GM19099 (cell line): ENCODE results near the gene DRAXIN.

Source experiments
- POLR2A ChIP-seq: IDR thresholded peaks from 3 replicates; pipeline ENCODE4 v1.6.1; 2011; ENCODE audit warnings: low read depth; ENCODE audit not compliant: insufficient read length; ENCODE audit errors: extremely low read depth

The DRAXIN gene, protein sequence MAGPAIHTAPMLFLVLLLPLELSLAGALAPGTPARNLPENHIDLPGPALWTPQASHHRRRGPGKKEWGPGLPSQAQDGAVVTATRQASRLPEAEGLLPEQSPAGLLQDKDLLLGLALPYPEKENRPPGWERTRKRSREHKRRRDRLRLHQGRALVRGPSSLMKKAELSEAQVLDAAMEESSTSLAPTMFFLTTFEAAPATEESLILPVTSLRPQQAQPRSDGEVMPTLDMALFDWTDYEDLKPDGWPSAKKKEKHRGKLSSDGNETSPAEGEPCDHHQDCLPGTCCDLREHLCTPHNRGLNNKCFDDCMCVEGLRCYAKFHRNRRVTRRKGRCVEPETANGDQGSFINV

DNA sequence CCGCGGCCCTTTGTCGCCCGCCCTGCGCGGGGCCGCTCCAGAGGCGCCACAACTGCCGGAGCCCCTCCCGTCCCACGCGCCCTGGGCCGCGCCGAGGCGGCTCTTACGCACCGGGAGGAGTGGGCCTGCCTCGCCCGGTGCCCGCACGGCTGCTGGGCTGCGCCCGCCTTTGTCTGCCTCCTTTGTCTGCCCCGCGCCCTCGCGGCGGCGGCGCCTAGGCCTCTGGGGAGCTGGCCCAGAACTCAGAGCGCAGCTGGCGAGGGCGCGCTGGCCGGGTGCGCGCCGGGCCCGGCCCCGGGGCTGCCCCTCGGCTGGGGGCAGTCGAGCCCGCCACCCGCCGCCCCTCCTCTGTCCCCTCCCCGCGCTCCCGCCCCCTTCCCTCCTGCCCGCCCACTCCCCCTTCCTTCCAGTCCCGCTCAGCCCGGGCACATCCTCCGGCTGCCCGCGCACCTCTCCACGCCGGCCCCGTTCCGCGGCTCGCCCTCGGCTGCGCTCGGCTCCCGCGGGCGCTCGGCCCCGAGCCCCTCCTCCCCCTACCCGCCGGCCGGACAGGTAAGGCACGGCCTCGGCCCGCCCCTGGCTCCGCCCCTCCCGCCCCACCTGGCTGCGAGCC is at the start of gene DRAXIN:
TSS of gene DRAXIN (plus strand) at position 409 of the 613 bp plus-strand sequence. CDS start 14,549 bp downstream, outside the sequence.
- no peak for TF ChIP-seq POLR2A

DNA sequence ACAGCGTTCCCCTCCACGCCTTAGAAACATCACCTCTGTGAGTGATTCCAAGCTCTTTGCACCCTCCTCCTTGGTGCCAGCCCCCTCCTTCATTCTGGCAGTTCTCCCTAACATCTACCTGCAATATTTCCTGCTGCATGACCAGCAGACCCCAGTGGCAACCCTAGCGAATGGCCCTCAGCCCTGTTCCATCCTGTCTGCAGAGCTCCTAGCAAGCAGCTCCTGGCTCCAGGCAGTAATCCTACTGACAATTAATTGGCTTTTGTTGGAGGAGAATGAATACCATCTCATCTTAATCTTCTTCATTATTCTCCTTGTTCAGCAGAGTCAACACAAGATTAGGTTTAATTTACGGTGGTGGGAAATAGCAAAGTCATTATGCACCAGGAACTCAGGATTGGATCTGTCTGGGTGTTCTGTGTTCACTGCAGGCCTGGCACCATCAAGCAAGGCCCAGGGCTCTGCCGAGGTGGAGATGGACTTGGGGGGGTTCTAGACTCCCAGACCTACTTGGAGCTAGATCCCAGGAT is 49.7 kb upstream of the DRAXIN start:
- TF ChIP-seq POLR2A, result no peak

DNA sequence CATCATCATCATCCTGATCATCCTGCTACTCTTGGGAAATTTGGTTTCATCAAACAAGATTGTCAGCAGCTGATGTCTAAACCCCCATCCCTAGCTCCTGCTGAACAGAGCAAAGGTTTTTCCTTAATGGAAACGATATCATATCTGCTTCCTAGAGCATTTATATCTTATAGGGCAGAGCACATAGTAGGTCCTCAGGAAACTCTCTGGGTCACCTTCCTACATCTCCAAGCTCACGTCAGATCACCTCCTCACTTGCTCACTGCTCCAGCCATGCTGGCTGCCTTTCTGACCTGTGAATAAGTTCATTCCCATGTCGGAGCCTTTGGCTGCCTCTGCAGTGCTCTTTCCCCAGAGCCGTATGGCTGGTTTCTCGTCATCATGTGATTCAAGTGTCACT is 47.7 kb upstream of the DRAXIN start:
- no peak for TF ChIP-seq POLR2A

DNA sequence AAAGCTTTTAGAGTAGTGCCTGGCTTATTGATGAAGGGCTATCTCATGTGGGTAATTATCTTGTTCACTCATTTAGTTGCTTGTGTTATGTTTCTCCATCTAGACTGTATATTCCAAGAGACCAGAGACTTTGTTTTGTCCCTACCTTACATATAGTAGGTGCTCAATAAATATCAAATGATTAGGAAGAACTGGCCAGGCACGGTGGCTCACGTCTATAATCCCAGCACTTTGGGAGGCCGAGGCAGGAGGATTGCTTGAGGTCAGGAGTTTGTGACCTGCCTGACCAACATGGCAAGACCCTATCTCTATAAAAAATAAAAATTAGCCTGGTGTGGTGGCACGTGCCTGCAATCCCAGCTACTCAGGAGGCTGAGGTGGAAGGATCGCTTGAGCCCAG is 46.2 kb upstream of the DRAXIN start:
- no peak for TF ChIP-seq POLR2A

DNA sequence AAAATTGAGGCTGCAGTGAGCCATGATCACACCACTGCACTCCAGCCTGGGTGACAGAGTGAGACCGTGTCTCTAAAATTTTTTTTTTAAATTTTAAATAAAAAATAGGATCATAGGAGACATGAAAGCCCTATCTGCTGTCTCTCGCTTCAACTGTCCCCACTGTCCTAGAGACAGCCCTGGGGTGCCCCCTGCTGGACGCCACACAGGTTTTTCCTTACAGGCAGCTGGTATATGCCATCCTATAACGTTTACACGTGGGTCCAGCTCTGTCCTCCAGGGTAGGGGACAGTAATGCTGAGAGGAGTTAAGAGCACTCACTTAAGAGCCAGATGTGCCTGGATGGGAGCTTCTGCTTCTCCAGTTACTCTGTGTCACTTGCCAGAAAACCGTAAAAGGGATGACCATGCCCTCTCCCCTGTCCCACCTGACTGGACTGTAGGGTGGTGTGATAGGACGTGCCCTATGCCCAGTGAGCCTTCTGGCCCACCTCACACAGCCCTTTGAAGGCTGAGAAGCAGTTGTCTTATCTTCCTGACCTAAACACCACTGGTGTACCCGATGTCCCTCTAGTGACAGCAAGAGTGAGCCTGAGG is 45.7 kb upstream of the DRAXIN start:
- no peak for TF ChIP-seq POLR2A

DNA sequence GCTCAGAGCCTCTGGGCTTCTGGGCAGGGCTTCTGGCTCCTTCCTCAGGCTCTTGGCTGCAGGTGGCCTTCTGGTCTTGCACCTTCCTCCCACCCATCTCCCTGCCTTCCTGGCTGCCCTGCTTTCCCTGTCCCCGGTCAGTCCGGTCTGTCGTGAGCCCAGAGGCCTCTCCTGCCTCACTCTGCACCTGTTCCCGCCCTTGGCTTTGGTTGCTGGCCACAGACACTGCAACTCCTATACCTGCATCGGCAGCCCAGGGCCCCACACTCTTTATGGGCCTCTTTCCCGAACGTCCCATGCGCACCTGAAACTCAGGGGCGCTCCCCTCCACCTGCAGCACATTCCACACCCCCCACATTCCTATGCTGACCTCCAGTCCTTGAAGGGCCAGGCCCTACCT is 45.2 kb upstream of the DRAXIN start:
- no peak for TF ChIP-seq POLR2A

DNA sequence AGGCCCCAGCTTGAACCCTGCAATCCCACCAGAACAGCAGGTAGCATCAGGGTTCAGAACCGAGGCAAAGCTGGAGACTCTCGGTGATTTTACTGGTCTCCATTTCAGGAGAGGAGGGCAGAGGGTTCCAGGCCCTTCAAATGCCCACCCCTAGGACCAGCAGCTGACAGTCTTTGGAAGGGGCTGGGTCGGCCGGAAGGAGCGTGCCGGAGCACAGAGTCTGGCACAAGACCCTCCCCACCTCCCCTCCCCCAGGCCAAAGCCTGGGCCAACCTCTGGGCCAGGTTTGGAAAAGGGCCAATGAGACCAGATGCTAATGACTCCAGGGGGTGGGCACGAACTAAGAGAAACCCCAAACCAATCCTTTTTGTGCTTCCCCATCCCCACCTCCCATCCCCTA is 44.2 kb upstream of the DRAXIN start:
- TF ChIP-seq POLR2A, result no peak

DNA sequence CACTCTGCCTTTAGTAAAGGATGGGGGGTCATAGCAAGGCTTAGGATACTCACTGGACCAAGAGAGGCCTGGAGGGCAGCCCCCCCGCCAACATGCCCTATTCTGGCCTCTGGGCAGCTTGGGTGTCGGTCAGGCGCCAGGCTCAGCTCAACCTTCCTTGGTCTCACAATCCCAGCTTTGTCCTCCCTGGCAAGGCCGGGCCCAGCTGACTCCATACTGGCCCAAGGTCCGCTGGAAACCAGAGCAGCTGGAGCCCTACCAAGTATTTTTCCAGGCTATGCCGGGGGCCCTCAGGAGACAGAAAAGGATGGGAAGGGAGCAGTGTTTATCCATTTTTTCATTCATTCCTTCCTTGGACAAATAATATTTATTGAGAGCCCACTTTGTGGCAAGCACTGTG is 43.5 kb upstream of the DRAXIN start:
- TF ChIP-seq POLR2A, result no peak

DNA sequence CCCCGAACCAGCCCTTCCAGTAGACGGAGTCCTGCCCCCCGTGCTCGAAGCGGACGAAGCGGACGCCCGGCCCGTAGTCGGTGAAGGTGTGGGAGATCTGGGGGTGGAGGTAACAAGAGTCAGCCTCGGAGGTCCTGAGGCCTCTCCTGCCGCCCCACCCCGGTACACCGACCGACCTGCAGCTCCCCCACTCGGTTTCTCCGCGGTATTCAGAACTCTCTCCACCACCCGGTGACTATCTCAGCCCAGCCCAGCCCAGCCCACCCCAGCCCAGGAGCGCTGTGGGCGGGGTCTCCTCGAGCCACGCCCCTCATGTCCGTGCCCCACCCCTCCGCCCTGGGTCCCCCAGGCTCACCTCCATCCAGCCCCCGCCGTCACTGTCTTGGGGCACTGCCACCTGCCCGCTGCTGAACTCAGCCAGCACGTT is 42.8 kb upstream of the DRAXIN start:
- no peak for TF ChIP-seq POLR2A

DNA sequence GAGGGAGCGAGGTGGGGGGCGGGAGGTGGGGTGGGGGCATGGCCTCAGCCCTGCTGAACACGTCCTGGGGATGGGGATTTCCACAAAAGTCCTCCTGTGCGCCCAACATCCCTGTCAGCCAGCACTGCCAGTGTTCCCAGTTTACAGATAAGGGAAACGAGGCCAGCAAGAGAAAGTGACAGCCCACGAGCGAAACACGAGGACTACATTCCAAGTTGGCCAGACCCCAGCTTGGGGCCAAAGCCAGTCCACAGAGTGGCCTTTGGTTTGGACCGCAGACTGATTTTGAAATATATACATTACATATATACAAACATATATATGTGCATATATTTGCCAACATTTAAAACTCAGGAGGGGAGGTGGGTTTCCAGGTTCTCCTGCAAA is 42.3 kb upstream of the DRAXIN start:
- TF ChIP-seq POLR2A, result no peak

DNA sequence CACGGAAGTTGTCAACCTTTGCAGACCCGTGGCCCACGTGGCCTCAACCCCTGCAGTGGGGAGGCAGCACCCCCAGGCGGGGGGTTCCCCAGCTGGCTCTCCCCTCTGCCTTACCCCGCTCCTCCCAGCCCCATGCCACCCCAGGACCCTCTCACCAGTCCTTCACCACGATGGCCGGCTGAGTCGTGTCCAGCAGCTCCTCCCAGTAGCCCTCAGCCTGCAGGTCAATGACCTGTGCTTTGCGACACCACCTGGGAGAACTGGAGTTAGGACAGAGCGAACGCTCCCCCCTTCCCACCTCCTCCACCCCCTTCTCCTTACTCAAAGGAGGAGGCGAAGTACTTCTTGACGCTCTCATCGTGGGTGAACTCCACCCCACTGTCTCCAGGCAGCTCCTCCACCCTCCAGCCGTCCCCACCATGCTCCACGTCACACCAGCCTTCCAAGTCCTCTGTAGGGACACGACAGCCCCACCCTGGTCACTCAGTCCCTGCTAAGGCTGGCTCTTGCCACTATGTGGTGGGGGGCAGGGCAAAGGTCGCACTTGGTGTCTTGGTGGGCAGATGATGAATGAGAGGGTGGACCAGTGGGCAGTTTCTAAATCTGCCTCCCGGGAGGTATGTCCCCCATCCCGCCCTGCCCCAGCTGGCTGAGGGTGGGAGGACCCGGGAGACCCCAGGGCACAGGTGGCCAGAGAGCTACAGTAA is 41.7 kb upstream of the DRAXIN start:
- no peak for TF ChIP-seq POLR2A

DNA sequence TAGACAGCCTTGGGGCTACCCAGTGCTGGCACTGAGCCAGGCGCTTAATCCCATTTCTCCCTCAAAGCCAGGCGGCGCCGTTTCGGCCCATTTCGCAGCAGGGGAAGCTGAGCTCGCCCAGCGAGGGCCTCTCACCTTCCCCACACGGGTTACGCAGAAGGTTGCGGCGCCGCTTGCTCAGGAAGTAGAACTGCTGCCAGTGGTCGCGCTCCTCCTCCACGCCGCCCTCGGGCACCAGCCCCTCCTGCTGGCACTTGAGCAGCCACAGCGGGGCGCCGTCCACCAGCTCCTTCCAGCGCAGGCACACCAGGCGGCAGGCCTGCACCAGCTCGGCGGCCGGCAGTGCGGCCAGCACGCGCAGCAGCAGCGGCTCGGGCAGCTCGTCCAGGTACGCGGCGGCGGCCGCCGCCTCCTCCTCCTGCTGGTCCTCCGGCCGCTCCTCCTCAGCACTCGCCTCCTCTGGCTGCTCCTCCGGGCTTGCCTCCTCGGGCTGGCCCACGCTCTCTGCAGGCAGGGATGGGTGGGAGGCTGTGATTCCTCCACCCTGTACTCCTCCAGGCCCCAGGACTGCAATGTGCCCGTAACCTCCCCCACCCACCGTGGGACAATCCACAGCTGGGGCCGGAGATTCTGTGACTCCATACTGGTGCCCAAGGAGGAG is 41.0 kb upstream of the DRAXIN start:
- TF ChIP-seq POLR2A, result no peak

DNA sequence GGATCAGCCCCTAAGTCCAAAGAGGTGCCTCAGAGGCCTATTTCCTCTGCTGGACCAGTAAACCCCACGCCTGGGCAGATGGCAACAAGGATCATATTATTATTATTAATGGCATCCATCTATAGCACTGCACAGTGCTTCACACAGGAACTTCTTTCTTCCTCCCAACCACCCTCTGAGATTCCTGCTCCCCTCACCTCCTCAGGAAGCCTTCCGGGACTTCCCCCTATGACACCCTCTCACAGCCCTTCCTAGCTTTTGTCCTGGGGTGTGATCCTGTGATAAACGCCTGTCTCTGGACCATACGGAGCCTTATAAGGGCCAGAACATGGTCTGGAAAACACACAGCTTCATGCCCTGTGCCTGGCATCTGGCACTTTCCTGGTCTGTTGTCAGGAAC is 40.5 kb upstream of the DRAXIN start:
- no peak for TF ChIP-seq POLR2A

DNA sequence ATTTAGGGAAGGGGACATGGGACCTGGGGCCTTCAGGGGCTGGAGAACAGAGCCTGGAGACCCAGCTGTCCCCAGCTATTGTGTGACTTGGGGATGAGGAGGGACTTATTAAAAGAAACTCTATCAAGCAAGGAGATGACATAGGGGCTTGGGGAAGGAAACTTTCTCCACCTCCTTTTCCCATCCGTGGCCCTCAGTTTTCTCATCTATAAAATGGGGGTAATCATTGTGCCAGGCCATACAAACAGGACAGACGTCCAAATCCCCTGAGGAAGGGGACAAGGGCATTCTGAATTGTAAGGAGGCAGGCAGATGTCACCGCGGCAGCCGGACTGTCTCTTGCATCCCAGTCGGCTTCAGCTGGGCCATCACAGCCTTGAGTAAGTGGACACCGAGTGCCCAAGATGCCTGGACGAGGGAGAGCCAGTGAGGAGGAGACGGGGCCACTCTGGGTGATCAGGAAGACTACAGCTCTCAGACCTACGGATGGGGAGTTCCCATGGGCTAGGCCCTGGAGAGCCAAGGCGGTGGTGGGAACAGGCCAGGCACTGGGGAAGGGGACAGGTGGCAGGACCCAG is 39.2 kb upstream of the DRAXIN start:
- no peak for TF ChIP-seq POLR2A
